Right renal pelvis (tissue), 4 donors: ENCODE results near the gene NUBP1. TPM values are rescaled to one million over a fixed set of nuclear protein-coding genes. Genes with fewer than 3 reads are reported as not detected.
"Not testable (repeated sequence)": the region's sequence is repeated elsewhere in the genome, so short reads cannot be mapped to it uniquely, and the experiment has no call there.

Experiments used
- DNase-seq, 4 donors: peaks; one replicate each; pipeline ENCODE4 v3.0.0-alpha.2; 2013; ENCODE audit warnings: low read depth in 4 of 4, low spot score in 3 of 4, missing footprints in 1 of 4
- polyA plus RNA-seq, 4 donors: library from polyadenylated mRNA; unstranded; fragments of 120-200 nt; gene quantifications; one replicate each; pipeline ENCODE4 v1.2.1, GENCODE V29; 2013; ENCODE audit not compliant: insufficient read length in 4 of 4

NUBP1 gene
- polyA plus RNA-seq, 4 donors, result 31.5 to 37.3 (median 34.9) TPM

- no peak for DNase-seq
Observed at GRCh38 chr16:10750793-10751192, 7.2 kb downstream of the NUBP1 start.

GRCh38 chr16:10751291-10751697 is 7.7 kb downstream of the NUBP1 start:
- no peak for DNase-seq

GRCh38 chr16:10752843-10753523 is 9.3 kb downstream of the NUBP1 start:
- no peak for DNase-seq

- no peak for DNase-seq
Observed at GRCh38 chr16:10753670-10754069, 10.0 kb downstream of the NUBP1 start.

GRCh38 chr16:10754941-10755340 is 11.3 kb downstream of the NUBP1 start:
- no peak for DNase-seq

- no peak for DNase-seq
Observed at GRCh38 chr16:10756574-10756973, 12.9 kb downstream of the NUBP1 start.

- DNase-seq, result no peak
Observed at GRCh38 chr16:10760858-10761257, 17.2 kb downstream of the NUBP1 start.

- no peak for DNase-seq
Observed at GRCh38 chr16:10761373-10761772, 17.7 kb downstream of the NUBP1 start.

GRCh38 chr16:10762336-10763016 is 18.8 kb downstream of the NUBP1 start:
- DNase-seq, result no peak

- DNase-seq, result no peak
Observed at GRCh38 chr16:10763456-10763855, 19.8 kb downstream of the NUBP1 start.

GRCh38 chr16:10765772-10766171 is 22.1 kb downstream of the NUBP1 start:
- DNase-seq, result no peak

- no peak for DNase-seq
Observed at GRCh38 chr16:10767127-10767526, 23.5 kb downstream of the NUBP1 start.

GRCh38 chr16:10769381-10769780 is 25.7 kb downstream of the NUBP1 start:
- DNase-seq, result no peak

GRCh38 chr16:10770907-10771306 is 27.3 kb downstream of the NUBP1 start:
- DNase-seq, result no peak

- no peak for DNase-seq
Observed at GRCh38 chr16:10776280-10776679, 32.6 kb downstream of the NUBP1 start.

- DNase-seq, result not testable (repeated sequence)
Observed at GRCh38 chr16:10776923-10777322, 33.3 kb downstream of the NUBP1 start.

- DNase-seq, result no peak
Observed at GRCh38 chr16:10777356-10777755, 33.7 kb downstream of the NUBP1 start.

GRCh38 chr16:10779908-10780307 is 36.3 kb downstream of the NUBP1 start:
- DNase-seq, result not testable (repeated sequence)

- no peak for DNase-seq
Observed at GRCh38 chr16:10780628-10781027, 37.0 kb downstream of the NUBP1 start.

GRCh38 chr16:10782628-10783027 is 39.0 kb downstream of the NUBP1 start:
- no peak for DNase-seq

GRCh38 chr16:10787304-10787703 is 43.7 kb downstream of the NUBP1 start:
- DNase-seq, result no peak

- not testable (repeated sequence) for DNase-seq
Observed at GRCh38 chr16:10788630-10789029, 45.0 kb downstream of the NUBP1 start.
